ENCODE measurements around the gene CA7.

Gene CA7

GRCh38 chr16:66844342-66845079 lies at the start of gene CA7:
CA7 (plus strand) TSS chr16:66844414; CDS start chr16:66844488, 74 bp downstream.
- no peak for DNase-seq

GRCh38 chr16:66798161-66798560 lies 46.1 kb upstream of the CA7 start:
- peak; percentile 59 for DNase-seq

- DNase-seq: no peak
Measured at GRCh38 chr16:66800856-66801255, 43.4 kb upstream of the CA7 start.

- DNase-seq: no peak
Measured at GRCh38 chr16:66801320-66802105, 42.7 kb upstream of the CA7 start, which contains the start of gene TERB1. TERB1 (minus strand) TSS chr16:66801584; CDS start chr16:66796798, 4,786 bp downstream.

- no peak for DNase-seq
Measured at GRCh38 chr16:66802159-66802558, 42.1 kb upstream of the CA7 start.

GRCh38 chr16:66809765-66810164 lies 34.4 kb upstream of the CA7 start:
- DNase-seq: no peak

GRCh38 chr16:66810391-66810790 lies 33.8 kb upstream of the CA7 start:
- DNase-seq: no peak

- DNase-seq: no peak
Measured at GRCh38 chr16:66811043-66811442, 33.2 kb upstream of the CA7 start.

GRCh38 chr16:66814734-66815133 lies 29.5 kb upstream of the CA7 start:
- no peak for DNase-seq

GRCh38 chr16:66824006-66824405 lies 20.2 kb upstream of the CA7 start:
- no peak for DNase-seq

GRCh38 chr16:66830422-66831404 lies 13.5 kb upstream of the CA7 start, which contains the start of gene NAE1:
NAE1 (minus strand) TSS chr16:66830976; CDS start chr16:66830899, 77 bp downstream.
- peak; percentile 84 for DNase-seq

- no peak for DNase-seq
Measured at GRCh38 chr16:66832190-66832589, 12.0 kb upstream of the CA7 start.

- DNase-seq: peak; percentile 34
Measured at GRCh38 chr16:66832661-66833305, 11.4 kb upstream of the CA7 start.

GRCh38 chr16:66834746-66835145 lies 9.5 kb upstream of the CA7 start:
- no peak for DNase-seq

GRCh38 chr16:66840883-66841282 lies 3.3 kb upstream of the CA7 start:
- DNase-seq: no peak

- no peak for DNase-seq
Measured at GRCh38 chr16:66841366-66841765, 2.8 kb upstream of the CA7 start.

- no peak for DNase-seq
Measured at GRCh38 chr16:66842765-66843164, 1.4 kb upstream of the CA7 start.

- no peak for DNase-seq
Measured at GRCh38 chr16:66843191-66843590, 1.0 kb upstream of the CA7 start.

- no peak for DNase-seq
Measured at GRCh38 chr16:66844009-66844341, 239 bp upstream of the CA7 start.

GRCh38 chr16:66845080-66845410 lies 831 bp downstream of the CA7 start:
- no peak for DNase-seq

GRCh38 chr16:66845791-66846221 lies 1.6 kb downstream of the CA7 start:
- no peak for DNase-seq

GRCh38 chr16:66846266-66846665 lies 2.1 kb downstream of the CA7 start:
- DNase-seq: no peak

GRCh38 chr16:66846831-66847230 lies 2.6 kb downstream of the CA7 start:
- DNase-seq: no peak

Measured in fibroblast of skin of right biceps (primary cell).